Sigmoid colon (tissue), 7 donors: ENCODE data around the gene ERFL. TPM values are rescaled to one million over a fixed set of nuclear protein-coding genes. Genes with fewer than 3 reads are reported as not detected.

Experiments used
- DNase-seq: peaks from one replicate; pipeline ENCODE4 v3.0.0-alpha.2; 2019
- H3K27ac ChIP-seq, 4 donors: fragments of 200-600 bp; sonication (generic); one replicate each; pipeline ENCODE4 v1.5.1; 2016 to 2019; ENCODE audit warnings: mild to moderate bottlenecking in 1 of 4
- H3K27me3 ChIP-seq, 3 donors: fragments of 200-600 bp; sonication (generic); one replicate each; pipeline ENCODE4 v1.5.1; 2019; ENCODE audit warnings: mild to moderate bottlenecking in 1 of 3
- H3K36me3 ChIP-seq, 4 donors: fragments of 200-600 bp; sonication (generic); one replicate each; pipeline ENCODE4 v1.5.1; 2016 to 2019
- H3K4me1 ChIP-seq, 4 donors: fragments of 200-600 bp; sonication (generic); one replicate each; pipeline ENCODE4 v1.5.1; 2017 to 2019
- H3K4me3 ChIP-seq, 4 donors: fragments of 200-600 bp; sonication (generic); one replicate each; pipeline ENCODE4 v1.5.1; 2017 to 2019; ENCODE audit warnings: mild to moderate bottlenecking in 2 of 4, moderate library complexity in 1 of 4
- H3K9me3 ChIP-seq, 4 donors: fragments of 200-600 bp in 3 of 4; sonication (generic) in 3 of 4; one replicate each; pipeline versions ENCODE4 v1.5.1 to v1.6.1; 2013 to 2019
- CTCF ChIP-seq, 4 experiments: fragments of 450-650 bp in 3 of 4; fragments of 200-600 bp in 1 of 4; IDR thresholded peaks; one replicate each; pipeline ENCODE4 v1.5.1; 2016 to 2019; ENCODE audit warnings: antibody characterized with exemption in 4 of 4, mild to moderate bottlenecking in 3 of 4, moderate library complexity in 2 of 4
- EP300 ChIP-seq, 4 donors: sonication (generic); formaldehyde crosslinking; IDR thresholded peaks; one replicate each; pipeline ENCODE4 v1.6.1; 2017; ENCODE audit warnings: antibody characterized with exemption in 4 of 4
- POLR2A ChIP-seq, 2 donors: fragments of 450-650 bp; IDR thresholded peaks; one replicate each; pipeline ENCODE4 v1.6.1; 2016; ENCODE audit warnings: antibody characterized with exemption in 2 of 2, mild to moderate bottlenecking in 2 of 2, moderate library complexity in 2 of 2
- POLR2AphosphoS5 ChIP-seq, 4 donors: sonication (generic); formaldehyde crosslinking; IDR thresholded peaks; one replicate each; pipeline ENCODE4 v1.6.1; 2017; ENCODE audit warnings: antibody characterized with exemption in 4 of 4
- WGBS, 2 donors: extraction: QIAGEN DNeasy Blood & Tissue Kit; methylation state at CpG; one replicate each; pipeline ENCODE4 v1.1.7; 2013; 5-methylcytosine and 5-hydroxymethylcytosine counted together
- intact Hi-C: fragments of 100-400 bp; cut with DNase I; formaldehyde crosslinking; loops from one replicate; pipeline ENCODE4 v1.15.1; 2023
- polyA plus RNA-seq, 3 donors: library from polyadenylated mRNA; stranded (reverse); fragments of 200-250 nt; gene quantifications; one replicate each; pipeline ENCODE4 v1.2.3, GENCODE V29; 2013
- total RNA-seq, 4 donors: library from RNA; depleted of rRNA; stranded (reverse); fragments of >200 nt; gene quantifications; one replicate each; pipeline ENCODE4 v1.1.0, GENCODE V29; 2016
- donor health status: healthy with polysubstance abuse.
- donor health status: Bipolar disorder and iron deficiency.
- donor health status: healthy.

ERFL gene
- total and polyA plus RNA-seq, 7 donors = 1.3 TPM; not detected in 6

DNA sequence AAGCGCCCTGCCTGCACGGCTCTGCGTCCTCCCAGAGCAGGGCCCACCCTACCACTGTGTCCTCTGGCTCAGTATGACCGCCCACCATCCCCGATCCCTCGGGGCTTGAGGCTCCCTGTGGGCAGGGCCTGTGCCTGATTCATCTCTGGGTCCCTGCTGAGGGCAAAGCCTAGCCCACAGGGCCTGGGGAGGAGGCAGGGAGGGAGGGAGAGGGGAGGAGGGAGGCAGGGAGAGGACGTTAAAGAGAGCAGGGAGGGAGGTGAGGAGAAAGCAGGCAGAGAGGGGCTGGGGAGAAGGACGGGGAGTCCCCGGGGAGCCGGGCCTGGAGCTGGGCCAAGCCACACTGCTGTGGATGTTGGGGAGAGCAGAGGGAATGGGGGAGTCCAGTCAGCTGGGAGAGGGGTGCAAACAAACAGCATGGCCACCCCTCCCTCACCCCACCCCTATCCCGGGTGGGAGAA is 4.0 kb upstream of the ERFL start:
- no peak for TF ChIP-seq CTCF (IDR thresholded peaks at IDR 0.05)
- no peak for TF ChIP-seq EP300 (IDR thresholded peaks at IDR 0.05)
- H3K27me3 ChIP-seq = peaks cover 50 to 100% (median 81%) of the 10 kb centered on the region in 3 donors
- 54 to 59% methylated on average over 11 of the region's 11 CpGs for WGBS, 2 donors

GRCh38 chr19:41930926-41931592 is 2.8 kb upstream of the ERFL start:
- no peaks in the 10 kb centered on the region for H3K36me3 ChIP-seq
- whole genome bisulfite sequencing, 2 donors = 20 to 42% methylated on average over 17 of the region's 17 CpGs
- DNase-seq = no peak
- H3K27me3 ChIP-seq = peaks cover 62 to 100% (median 91%) of the 10 kb centered on the region in 3 donors
- no peak overlapping the region for H3K4me3 ChIP-seq
- H3K9me3 ChIP-seq = no peaks in the 10 kb centered on the region
- H3K4me1 ChIP-seq = peaks cover 0 to 23% (median 22%) of the 10 kb centered on the region in 4 donors
- intact Hi-C loops = loop anchor here (2.0 kb wide), 1 partner anchor 38 kb away; no protein-coding TSS in a partner anchor
- no peak for TF ChIP-seq EP300 (IDR thresholded peaks at IDR 0.05)
- TF ChIP-seq POLR2AphosphoS5 (IDR thresholded peaks at IDR 0.05) = no peak
- no peak for TF ChIP-seq CTCF (IDR thresholded peaks at IDR 0.05)
- TF ChIP-seq POLR2A (IDR thresholded peaks at IDR 0.05) = no peak
- H3K27ac ChIP-seq = no peak overlapping the region

More for the DNA sequence above, 4.0 kb upstream of the ERFL start:
- H3K27ac ChIP-seq = no peak overlapping the region
- H3K36me3 ChIP-seq = no peaks in the 10 kb centered on the region
- peaks cover 0 to 23% (median 22%) of the 10 kb centered on the region in 4 donors for H3K4me1 ChIP-seq
- intact Hi-C loops = no loop called here
- H3K4me3 ChIP-seq = no peak overlapping the region
- DNase-seq = no peak
- H3K9me3 ChIP-seq = no peaks in the 10 kb centered on the region

DNA sequence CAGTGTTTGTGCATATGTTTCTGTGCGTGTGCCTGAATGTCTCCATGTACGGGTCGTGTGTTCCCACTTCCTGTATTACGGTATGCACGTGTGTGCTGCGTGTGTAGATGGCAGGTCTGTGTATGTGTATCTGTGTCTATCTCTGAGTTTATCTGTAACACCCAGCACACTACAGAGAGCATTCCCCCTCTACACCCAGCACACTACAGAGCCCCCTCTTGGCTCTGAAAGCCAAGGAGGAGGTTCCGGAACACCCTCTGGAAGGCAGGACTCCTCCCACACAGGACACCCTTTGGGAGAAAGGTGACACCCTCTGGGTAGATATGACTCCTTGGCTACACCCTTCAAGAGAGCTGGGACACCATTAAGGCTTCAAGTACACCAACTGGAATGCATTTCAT is 2.1 kb upstream of the ERFL start:
- Histone ChIP-seq H3K36me3 (no peaks in the 10 kb centered on the region), H3K4me3 (no peak overlapping the region), H3K4me1 (peaks cover 0 to 23% (median 22%) of the 10 kb centered on the region in 4 donors), H3K27ac (no peak overlapping the region), H3K27me3 (peaks cover 63 to 100% (median 91%) of the 10 kb centered on the region in 3 donors), H3K9me3 (no peaks in the 10 kb centered on the region)
- no peak for TF ChIP-seq POLR2A (IDR thresholded peaks at IDR 0.05)
- no peak for TF ChIP-seq EP300 (IDR thresholded peaks at IDR 0.05)
- no peak for TF ChIP-seq POLR2AphosphoS5 (IDR thresholded peaks at IDR 0.05)
- no peak for TF ChIP-seq CTCF (IDR thresholded peaks at IDR 0.05)
- intact Hi-C loops = loop anchor here (2.0 kb wide), 1 partner anchor 38 kb away; no protein-coding TSS in a partner anchor
- 29 to 53% methylated on average over 7 of the region's 7 CpGs for WGBS, 2 donors
- no peak for DNase-seq

DNA sequence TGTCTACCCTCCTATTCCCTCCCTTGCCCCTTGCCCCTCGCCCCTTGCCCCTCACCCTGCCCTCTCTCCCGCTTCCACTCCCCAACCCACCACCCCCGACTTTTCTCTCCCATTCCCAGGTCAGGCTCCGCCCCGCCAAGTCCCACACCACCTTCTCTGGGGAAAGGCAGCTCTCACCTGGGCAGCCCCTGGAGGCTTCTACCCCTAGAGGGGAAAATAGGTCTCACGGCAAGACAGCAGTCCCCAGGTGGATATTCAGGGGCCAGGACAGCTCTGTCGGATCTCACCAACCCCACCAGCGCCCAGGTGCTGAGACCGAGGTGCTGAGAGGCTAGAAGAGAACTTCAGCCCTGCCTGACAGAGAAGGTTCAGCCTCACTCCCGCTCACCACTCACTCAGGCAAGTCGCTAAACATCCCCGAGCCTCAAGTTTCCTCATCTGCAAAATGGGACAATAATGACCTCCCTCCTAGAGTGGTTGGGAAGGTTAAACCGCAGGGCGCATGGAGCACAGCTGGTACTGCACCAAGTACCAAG is 1.4 kb upstream of the ERFL start:
- 44 to 64% methylated on average over 14 of the region's 14 CpGs for WGBS, 2 donors
- DNase-seq = no peak

More for the DNA sequence above, 1.4 kb upstream of the ERFL start:
- TF ChIP-seq POLR2A (IDR thresholded peaks at IDR 0.05) = no peak
- TF ChIP-seq CTCF (IDR thresholded peaks at IDR 0.05) = no peak
- no peak for TF ChIP-seq POLR2AphosphoS5 (IDR thresholded peaks at IDR 0.05)
- TF ChIP-seq EP300 (IDR thresholded peaks at IDR 0.05) = no peak
- Histone ChIP-seq H3K9me3 (no peaks in the 10 kb centered on the region), H3K4me1 (peaks cover 0 to 23% (median 22%) of the 10 kb centered on the region in 4 donors), H3K4me3 (no peak overlapping the region), H3K36me3 (no peaks in the 10 kb centered on the region), H3K27ac (no peak overlapping the region), H3K27me3 (peaks cover 66 to 100% (median 91%) of the 10 kb centered on the region in 3 donors)
- intact Hi-C loops = loop anchor here (2.0 kb wide), 1 partner anchor 37 kb away; no protein-coding TSS in a partner anchor
